DOHH2 (cell line): ENCODE results near the gene PCSK5.

Source experiments
- H3F3A ChIP-seq: fragments of 200-600 bp; sonication (generic), shearing (Covaris generic); 2 replicates; pipeline ENCODE4 v1.6.0; 2016; ENCODE audit warnings: antibody characterized with exemption, mild to moderate bottlenecking; ENCODE audit not compliant: control insufficient read depth, insufficient read depth
- H3K27ac ChIP-seq: fragments of 200-600 bp; sonication (generic); 2 replicates; pipeline ENCODE4 v1.5.1; 2014; ENCODE audit warnings: low read depth, mild to moderate bottlenecking, low read length, moderate library complexity
- H3K27me3 ChIP-seq: fragments of 200-600 bp; sonication (generic); 2 replicates; pipeline ENCODE4 v1.6.1; 2014; ENCODE audit warnings: mild to moderate bottlenecking, low read length, mixed read lengths; ENCODE audit not compliant: control insufficient read depth
- H3K36me3 ChIP-seq: fragments of 200-600 bp; sonication (generic); 2 replicates; pipeline ENCODE4 v1.6.1; 2014; ENCODE audit warnings: mild to moderate bottlenecking, low read length, moderate library complexity, mixed read lengths; ENCODE audit not compliant: control insufficient read depth
- H3K4me1 ChIP-seq: fragments of 200-600 bp; sonication (generic); 2 replicates; pipeline ENCODE4 v1.6.1; 2014; ENCODE audit warnings: mild to moderate bottlenecking, low read length, mixed read lengths; ENCODE audit not compliant: control insufficient read depth
- H3K4me2 ChIP-seq: fragments of 200-600 bp; sonication (generic); 2 replicates; pipeline ENCODE4 v1.6.0; 2014; ENCODE audit warnings: mild to moderate bottlenecking, low read length, moderate library complexity
- H3K4me3 ChIP-seq: fragments of 200-600 bp; sonication (generic); 2 replicates; pipeline ENCODE4 v1.5.1; 2014; ENCODE audit warnings: mild to moderate bottlenecking, low read length, mixed read lengths
- H3K79me2 ChIP-seq: fragments of 200-600 bp; sonication (generic); 2 replicates; pipeline ENCODE4 v1.6.1; 2014; ENCODE audit warnings: mild to moderate bottlenecking, low read length, mixed read lengths; ENCODE audit not compliant: control insufficient read depth
- H3K9me2 ChIP-seq: fragments of 200-600 bp; sonication (generic); replicated peaks from 2 replicates; pipeline ENCODE4 v1.6.1; 2014; ENCODE audit warnings: mild to moderate bottlenecking, low read length, mixed read lengths; ENCODE audit not compliant: control insufficient read depth
- H3K9me3 ChIP-seq: fragments of 200-600 bp; sonication (generic); 2 replicates; pipeline ENCODE4 v1.6.1; 2014; ENCODE audit warnings: antibody characterized with exemption, low read length, mixed read lengths; ENCODE audit not compliant: control insufficient read depth, insufficient read depth
- H4K20me1 ChIP-seq: fragments of 200-600 bp; sonication (generic); 2 replicates; pipeline ENCODE4 v1.6.0; 2014; ENCODE audit warnings: low read depth, mild to moderate bottlenecking, antibody characterized with exemption, low read length, moderate library complexity; ENCODE audit not compliant: control insufficient read depth, insufficient read depth
- EZH2phosphoT487 ChIP-seq: fragments of 200-600 bp; sonication (generic); IDR thresholded peaks from 2 replicates; pipeline ENCODE4 v1.6.1; 2017; ENCODE audit warnings: borderline replicate concordance, mild to moderate bottlenecking, antibody characterized with exemption, low read length, moderate library complexity, mixed read lengths
- TF ChIP-seq, protein P1 (sequence below): fragments of 200-600 bp; sonication (generic); IDR thresholded peaks from one replicate; pipeline ENCODE4 v1.5.1; 2014; ENCODE audit warnings: antibody characterized with exemption, mild to moderate bottlenecking, low read depth, low read length; ENCODE audit not compliant: poor library complexity, severe bottlenecking

The PCSK5 gene

GRCh38 chr9:75847085-75847484 lies 43.4 kb upstream of the PCSK5 start:
- Histone ChIP-seq H3F3A (no peaks in the 10 kb centered on the region), H4K20me1 (no peaks in the 10 kb centered on the region), H3K4me2 (no peak overlapping the region), H3K27me3 (no peaks in the 10 kb centered on the region), H3K27ac (no peak overlapping the region), H3K9me2 (no peaks in the 10 kb centered on the region), H3K36me3 (no peaks in the 10 kb centered on the region), H3K4me1 (no peaks in the 10 kb centered on the region), H3K4me3 (no peak overlapping the region), H3K79me2 (no peaks in the 10 kb centered on the region), H3K9me3 (no peaks in the 10 kb centered on the region)
- TF ChIP-seq, protein P1, sequence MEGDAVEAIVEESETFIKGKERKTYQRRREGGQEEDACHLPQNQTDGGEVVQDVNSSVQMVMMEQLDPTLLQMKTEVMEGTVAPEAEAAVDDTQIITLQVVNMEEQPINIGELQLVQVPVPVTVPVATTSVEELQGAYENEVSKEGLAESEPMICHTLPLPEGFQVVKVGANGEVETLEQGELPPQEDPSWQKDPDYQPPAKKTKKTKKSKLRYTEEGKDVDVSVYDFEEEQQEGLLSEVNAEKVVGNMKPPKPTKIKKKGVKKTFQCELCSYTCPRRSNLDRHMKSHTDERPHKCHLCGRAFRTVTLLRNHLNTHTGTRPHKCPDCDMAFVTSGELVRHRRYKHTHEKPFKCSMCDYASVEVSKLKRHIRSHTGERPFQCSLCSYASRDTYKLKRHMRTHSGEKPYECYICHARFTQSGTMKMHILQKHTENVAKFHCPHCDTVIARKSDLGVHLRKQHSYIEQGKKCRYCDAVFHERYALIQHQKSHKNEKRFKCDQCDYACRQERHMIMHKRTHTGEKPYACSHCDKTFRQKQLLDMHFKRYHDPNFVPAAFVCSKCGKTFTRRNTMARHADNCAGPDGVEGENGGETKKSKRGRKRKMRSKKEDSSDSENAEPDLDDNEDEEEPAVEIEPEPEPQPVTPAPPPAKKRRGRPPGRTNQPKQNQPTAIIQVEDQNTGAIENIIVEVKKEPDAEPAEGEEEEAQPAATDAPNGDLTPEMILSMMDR: no peak
- TF ChIP-seq EZH2phosphoT487: no peak

DNA sequence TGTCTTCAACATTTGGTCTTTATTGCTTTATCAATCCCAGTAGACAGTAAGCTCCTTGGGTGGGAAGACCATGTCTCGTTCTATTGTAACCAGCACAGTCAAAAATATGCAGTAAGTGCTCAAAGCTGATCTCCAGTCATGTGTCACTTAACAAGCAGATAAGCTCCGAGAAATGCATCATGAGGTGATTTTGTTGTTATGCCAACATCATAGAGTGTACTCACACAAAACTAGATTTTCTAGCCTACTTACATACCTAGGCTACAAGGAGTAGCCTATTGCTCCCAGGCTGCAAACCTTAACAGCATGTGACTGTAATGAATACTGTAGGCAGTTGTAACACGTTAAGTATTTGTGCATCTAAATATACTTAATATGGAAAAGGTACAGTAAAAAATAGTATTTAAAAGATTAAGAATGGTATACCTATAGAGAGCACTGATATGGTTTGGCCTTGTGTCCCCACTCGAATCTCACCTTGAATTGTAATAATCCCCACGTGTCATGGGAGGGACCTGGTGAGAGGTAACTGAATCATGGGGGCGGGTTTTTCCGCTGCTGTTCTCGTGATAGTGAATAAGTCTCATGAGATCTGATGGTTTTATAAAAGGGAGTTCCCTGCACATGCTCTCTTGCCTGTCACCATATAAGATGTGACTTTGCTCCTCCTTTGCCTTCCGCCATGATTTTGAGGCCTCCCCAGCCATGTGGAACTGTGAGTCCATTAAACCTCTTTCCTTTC lies 39.8 kb upstream of the PCSK5 start:
- Histone ChIP-seq H3K9me2 (no peaks in the 10 kb centered on the region), H3K4me2 (no peak overlapping the region), H3K4me3 (no peak overlapping the region), H4K20me1 (no peaks in the 10 kb centered on the region), H3K9me3 (no peaks in the 10 kb centered on the region), H3K27me3 (no peaks in the 10 kb centered on the region), H3F3A (no peaks in the 10 kb centered on the region), H3K27ac (no peak overlapping the region), H3K36me3 (no peaks in the 10 kb centered on the region), H3K79me2 (no peaks in the 10 kb centered on the region), H3K4me1 (no peaks in the 10 kb centered on the region)
- TF ChIP-seq EZH2phosphoT487: no peak
- TF ChIP-seq, protein P1: no peak

DNA sequence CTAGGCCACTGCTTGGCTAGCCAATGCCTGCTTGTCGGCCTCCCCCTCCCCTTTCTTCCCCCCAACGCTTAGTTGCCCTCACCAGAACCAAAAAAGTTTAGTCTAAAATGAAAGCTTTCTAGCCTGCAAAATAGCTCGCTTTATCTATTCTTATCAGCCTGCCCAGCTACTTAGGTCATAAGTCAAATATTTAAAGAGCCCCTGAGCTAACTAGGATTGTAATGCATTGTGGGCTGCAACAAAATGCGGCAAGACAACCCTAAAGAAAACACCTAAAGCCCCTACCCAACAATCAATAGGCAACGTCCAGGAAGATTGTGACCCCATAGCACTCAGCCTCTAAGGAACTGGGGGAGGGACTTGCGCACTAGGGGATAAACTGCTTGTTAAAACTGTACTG lies 38.6 kb upstream of the PCSK5 start:
- TF ChIP-seq EZH2phosphoT487: no peak
- TF ChIP-seq, protein P1: no peak
- Histone ChIP-seq H3K27me3 (0 out of 2 replicates have a peak, but pooled peaks cover 2% of the 10 kb centered on the region), H3K4me3 (no peak overlapping the region), H3F3A (no peaks in the 10 kb centered on the region), H3K4me2 (no peak overlapping the region), H3K36me3 (no peaks in the 10 kb centered on the region), H3K27ac (no peak overlapping the region), H3K4me1 (no peaks in the 10 kb centered on the region), H3K9me2 (no peaks in the 10 kb centered on the region), H4K20me1 (no peaks in the 10 kb centered on the region), H3K79me2 (no peaks in the 10 kb centered on the region), H3K9me3 (no peaks in the 10 kb centered on the region)
